IMR-90 (cell line): Measurements from ENCODE around the gene IFRD2. TPM values are rescaled to one million over a fixed set of nuclear protein-coding genes. Genes with fewer than 3 reads are reported as not detected.

ENCODE experiments used
- ATAC-seq: fragments of 200-7000 bp; cut with Tn5 transposase; 2 replicates; pipeline ENCODE4 v1.9.1; 2020; ENCODE audit warnings: low read depth, mild to moderate bottlenecking, moderate library complexity
- BruUV-seq: library from RNA; stranded (reverse); fragments of 400-500 nt; replicated peaks from 2 replicates; lab custom pipeline; 2021; lab: Mats Ljungman, UMichigan
- CTCF ChIA-PET: fragments of 300-600 bp; formaldehyde crosslinking; extraction: SDS; loops from one replicate; lab custom pipeline; 2021; ENCODE audit warnings: antibody characterized with exemption; lab: Yijun Ruan, JAX
- POLR2A ChIA-PET: fragments of 300-600 bp; sonication (Branson Sonifier 250); formaldehyde crosslinking; loops from one replicate; lab custom pipeline; 2022; ENCODE audit warnings: antibody characterized with exemption; ENCODE audit not compliant: unreplicated experiment; lab: Charles Lee
- DNase-seq: peaks from one replicate; pipeline ENCODE4 v3.0.0; 2013
- H2AFZ ChIP-seq: replicated peaks from 2 replicates; pipeline ENCODE3; 2013; ENCODE audit warnings: low read length, mild to moderate bottlenecking; ENCODE audit not compliant: poor library complexity
- H2AK5ac ChIP-seq: 2 replicates; pipeline ENCODE4 v1.6.1; 2013; ENCODE audit warnings: low read depth, low read length, inconsistent platforms
- H2AK9ac ChIP-seq: replicated peaks from 2 replicates; pipeline ENCODE3; 2013; ENCODE audit warnings: mild to moderate bottlenecking, low read depth, low read length, moderate library complexity; ENCODE audit not compliant: poor library complexity
- H2BK120ac ChIP-seq: 2 replicates; pipeline ENCODE4 v1.6.1; 2013; ENCODE audit warnings: low read depth, low read length, inconsistent platforms
- H2BK15ac ChIP-seq: 3 replicates; pipeline ENCODE4 v1.6.1; 2013; ENCODE audit warnings: low read depth, low read length, inconsistent platforms
- H2BK20ac ChIP-seq: 2 replicates; pipeline ENCODE4 v1.6.1; 2013; ENCODE audit warnings: low read depth, mild to moderate bottlenecking, inconsistent platforms, low read length, moderate library complexity
- H2BK5ac ChIP-seq: 2 replicates; pipeline ENCODE4 v1.6.1; 2013; ENCODE audit warnings: mild to moderate bottlenecking, low read depth, low read length, inconsistent platforms; ENCODE audit not compliant: poor library complexity, severe bottlenecking
- H3K14ac ChIP-seq: replicated peaks from 2 replicates; pipeline ENCODE4 v1.6.1; 2013; ENCODE audit warnings: low read depth, low read length, inconsistent platforms
- H3K18ac ChIP-seq: 2 replicates; pipeline ENCODE4 v1.6.1; 2013; ENCODE audit warnings: low read depth, low read length, control low read depth
- H3K23ac ChIP-seq: 2 replicates; pipeline ENCODE4 v1.6.1; 2013; ENCODE audit warnings: low read depth, low read length, inconsistent platforms
- H3K27ac ChIP-seq: 2 replicates; pipeline ENCODE4 v1.5.1; 2013; ENCODE audit warnings: mild to moderate bottlenecking, control low read depth, low read length; ENCODE audit not compliant: insufficient read depth
- H3K27me3 ChIP-seq: 2 replicates; pipeline ENCODE4 v1.6.1; 2013; ENCODE audit warnings: low read length; ENCODE audit not compliant: control insufficient read depth, insufficient read depth
- H3K36me3 ChIP-seq: 2 replicates; pipeline ENCODE4 v1.6.1; 2013; ENCODE audit warnings: low read length, mixed read lengths; ENCODE audit not compliant: control insufficient read depth, insufficient read depth
- H3K4ac ChIP-seq: 2 replicates; pipeline ENCODE4 v1.6.1; 2013; ENCODE audit warnings: low read depth, low read length, inconsistent platforms
- H3K4me1 ChIP-seq: 2 replicates; pipeline ENCODE4 v1.6.1; 2013; ENCODE audit warnings: low read length, mixed read lengths; ENCODE audit not compliant: control insufficient read depth, insufficient read depth
- H3K4me2 ChIP-seq: 2 replicates; pipeline ENCODE4 v1.6.1; 2013; ENCODE audit warnings: low read depth, mild to moderate bottlenecking, control low read depth, low read length, moderate library complexity
- H3K4me3 ChIP-seq: 2 replicates; pipeline ENCODE4 v1.5.1; 2013; ENCODE audit warnings: low read depth, mild to moderate bottlenecking, control low read depth, low read length, moderate library complexity; ENCODE audit not compliant: insufficient read depth
- H3K56ac ChIP-seq: 2 replicates; pipeline ENCODE4 v1.6.1; 2013; ENCODE audit warnings: low read length, inconsistent platforms; ENCODE audit not compliant: insufficient read depth; ENCODE audit errors: extremely low read depth
- H3K79me1 ChIP-seq, 2 experiments: 2 replicates each; pipeline ENCODE4 v1.6.1; 2013; ENCODE audit warnings: low read length in 2 of 2, inconsistent platforms in 1 of 2, low read depth in 1 of 2
- H3K9ac ChIP-seq: 2 replicates; pipeline ENCODE4 v1.6.1; 2013; ENCODE audit warnings: low read depth, low read length, control low read depth
- H3K9me1 ChIP-seq: 2 replicates; pipeline ENCODE4 v1.6.1; 2013; ENCODE audit warnings: low read length, inconsistent platforms; ENCODE audit not compliant: insufficient read depth
- H3K9me3 ChIP-seq: 2 replicates; pipeline ENCODE4 v1.6.1; 2013; ENCODE audit warnings: low read length; ENCODE audit not compliant: control insufficient read depth, insufficient read depth
- H4K20me1 ChIP-seq: 2 replicates; pipeline ENCODE4 v1.6.1; 2013; ENCODE audit warnings: low read length, inconsistent platforms; ENCODE audit not compliant: insufficient read depth
- H4K5ac ChIP-seq: 2 replicates; pipeline ENCODE4 v1.6.1; 2013; ENCODE audit warnings: mild to moderate bottlenecking, low read depth, low read length, control low read depth
- H4K8ac ChIP-seq, 2 experiments: 2 replicates each; pipeline ENCODE4 v1.6.1; 2013; ENCODE audit warnings: low read depth in 2 of 2, low read length in 2 of 2, control low read depth in 1 of 2, inconsistent platforms in 1 of 2
- H4K91ac ChIP-seq: 2 replicates; pipeline ENCODE4 v1.6.1; 2013; ENCODE audit warnings: low read depth, low read length, inconsistent platforms; ENCODE audit not compliant: insufficient read depth
- BHLHE40 ChIP-seq: fragments of 150-350 bp; IDR thresholded peaks from 2 replicates; pipeline ENCODE4 v1.6.1; 2016; ENCODE audit warnings: mild to moderate bottlenecking, low read depth, low read length
- CEBPB ChIP-seq: IDR thresholded peaks from 2 replicates; pipeline ENCODE4 v1.6.1; 2012; ENCODE audit warnings: low read depth, low read length, improper control_type of control experiment
- CHD1 ChIP-seq: IDR thresholded peaks from 2 replicates; pipeline ENCODE4 v1.6.1; 2012; ENCODE audit warnings: low read depth, low read length, improper control_type of control experiment
- MAFK ChIP-seq: IDR thresholded peaks from 2 replicates; pipeline ENCODE4 v1.6.1; 2012; ENCODE audit warnings: low read depth, low read length, improper control_type of control experiment
- MAZ ChIP-seq: IDR thresholded peaks from 2 replicates; pipeline ENCODE4 v1.6.1; 2012; ENCODE audit warnings: low read depth, mild to moderate bottlenecking, low read length, improper control_type of control experiment, moderate library complexity, borderline replicate concordance
- MXI1 ChIP-seq: IDR thresholded peaks from 2 replicates; pipeline ENCODE4 v1.6.1; 2012; ENCODE audit warnings: low read depth, mild to moderate bottlenecking, low read length, moderate library complexity, borderline replicate concordance
- NFE2L2 ChIP-seq: fragments of 150-350 bp; IDR thresholded peaks from 2 replicates; pipeline ENCODE4 v1.6.1; 2016; ENCODE audit warnings: low read depth, mild to moderate bottlenecking, low read length
- POLR2A ChIP-seq: IDR thresholded peaks from 2 replicates; pipeline ENCODE4 v1.6.1; 2012; ENCODE audit warnings: mild to moderate bottlenecking, low read depth, low read length
- RAD21 ChIP-seq: IDR thresholded peaks from 2 replicates; pipeline ENCODE4 v1.6.1; 2012; ENCODE audit warnings: low read length, improper control_type of control experiment
- SMC3 ChIP-seq: fragments of 150-350 bp; IDR thresholded peaks from 2 replicates; pipeline ENCODE4 v1.6.1; 2016; ENCODE audit warnings: low read depth, mild to moderate bottlenecking, antibody characterized with exemption, low read length, moderate library complexity
- WGBS, 2 experiments: methylation state at CpG; one replicate each; pipeline versions ENCODE4 v1.1.5 to v1.1.7; 2013; ENCODE audit warnings: missing lambda C conversion rate in 2 of 2; ENCODE audit not compliant: insufficient read length in 1 of 2; ENCODE audit errors: extremely low coverage in 2 of 2; 5-methylcytosine and 5-hydroxymethylcytosine counted together
- dilution Hi-C: fragments of 300-500 bp; cut with HindIII; formaldehyde crosslinking; loops from one replicate; pipeline ENCODE4 v1.14.3; 2018; ENCODE audit warnings: low sequenced_read_pairs; ENCODE audit not compliant: unreplicated experiment
- in situ Hi-C: fragments of 300-500 bp; cut with MboI; formaldehyde crosslinking; loops from 3 replicates; pipeline ENCODE4 v1.14.3; 2019; ENCODE audit warnings: low sequenced_read_pairs, inconsistent platforms, mixed read lengths
- intact Hi-C: fragments of 100-400 bp; cut with micrococcal nuclease; formaldehyde crosslinking; loops from 2 replicates; pipeline ENCODE4 v1.10.0; 2022
- polyA plus RNA-seq, 3 experiments: library from polyadenylated mRNA; depleted of rRNA; stranded (reverse); fragments of >200 nt; gene quantifications; 2 replicates each; pipeline ENCODE4 v1.2.3, GENCODE V29; 2012; ENCODE audit warnings: low replicate concordance in 1 of 3
- total RNA-seq: library from RNA; depleted of rRNA; stranded (reverse); fragments of >200 nt; gene quantifications from 2 replicates; pipeline ENCODE4 v1.2.3, GENCODE V29; 2012
- TF ChIP-seq, protein P1 (sequence below): fragments of 150-350 bp; IDR thresholded peaks from 2 replicates; pipeline ENCODE4 v1.6.1; 2016; ENCODE audit warnings: low read depth, mild to moderate bottlenecking, low read length, moderate library complexity, borderline replicate concordance
- TF ChIP-seq, protein P2 (sequence below): conservative IDR thresholded peaks from 2 replicates; pipeline ENCODE4 v1.5.1; 2012; ENCODE audit warnings: mild to moderate bottlenecking, low read depth, low read length, improper control_type of control experiment
- TF ChIP-seq, protein P3 (sequence below): fragments of 150-350 bp; IDR thresholded peaks from 2 replicates; pipeline ENCODE4 v1.6.1; 2017; ENCODE audit warnings: mild to moderate bottlenecking, antibody characterized with exemption, low read length, low read depth

The IFRD2 gene
- total and polyA plus RNA-seq, 2 of the 4 experiments (the other 2 are of a cell fraction): 52.7 to 79.1 TPM

DNA sequence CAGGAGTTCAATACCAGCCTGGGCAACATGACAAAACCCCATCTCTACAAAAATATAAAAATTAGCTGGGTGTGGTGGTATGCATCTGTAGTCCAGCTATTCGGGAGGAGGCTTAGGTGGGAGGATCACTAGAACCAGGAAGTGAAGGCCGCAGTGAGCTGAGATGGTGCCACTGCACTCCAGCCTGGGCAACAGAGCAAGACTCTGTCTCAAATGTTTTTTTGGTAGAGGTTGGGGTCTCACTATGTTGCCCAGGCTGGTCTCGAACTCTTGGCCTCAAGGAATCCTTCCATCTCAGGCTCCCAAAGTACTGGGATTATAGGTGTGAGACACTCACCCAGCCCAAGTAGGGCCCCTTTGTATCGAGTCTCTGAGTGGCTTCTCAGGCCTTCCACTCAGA, 1.9 kb upstream of the IFRD2 start:
- intact Hi-C loops: no loop called here
- POLR2A ChIA-PET: no interaction called here

More for the DNA sequence above, 1.9 kb upstream of the IFRD2 start:
- H4K5ac ChIP-seq: no peak overlapping the region
- H2BK20ac ChIP-seq: no peak overlapping the region
- H3K79me1 ChIP-seq: peaks cover 18 to 43% of the 10 kb centered on the region in 2 experiments
- BruUV-seq: no TSS peak
- H3K4me3 ChIP-seq: no peak overlapping the region
- H3K4me1 ChIP-seq: peaks cover 13% of the 10 kb centered on the region
- no peaks in the 10 kb centered on the region for H3K27me3 ChIP-seq
- peak overlapping the region; percentile 76 for H2AK9ac ChIP-seq
- no peak overlapping the region for H2BK15ac ChIP-seq
- H3K18ac ChIP-seq: no peak overlapping the region
- no peak overlapping the region for H2AK5ac ChIP-seq
- no peak overlapping the region for H2BK5ac ChIP-seq
- H2BK120ac ChIP-seq: no peak overlapping the region
- no peak overlapping the region for H3K4me2 ChIP-seq
- H3K23ac ChIP-seq: no peak overlapping the region
- no peak overlapping the region for H3K4ac ChIP-seq
- CTCF ChIA-PET: no interaction called here
- DNase-seq: no peak
- no peak overlapping the region for H3K14ac ChIP-seq
- no peaks in the 10 kb centered on the region for H3K9me3 ChIP-seq
- no peaks in the 10 kb centered on the region for H4K20me1 ChIP-seq
- H3K56ac ChIP-seq: no peak overlapping the region
- ATAC-seq: no peak
- no peak overlapping the region for H4K8ac ChIP-seq
- H3K36me3 ChIP-seq: peaks cover 10% of the 10 kb centered on the region
- H3K9ac ChIP-seq: no peak overlapping the region
- WGBS, 2 experiments: no CpG with 5 or more reads among the region's 4 CpGs
- H3K27ac ChIP-seq: no peak overlapping the region
- in situ Hi-C loops: no loop called here
- peaks cover 7% of the 10 kb centered on the region for H3K9me1 ChIP-seq
- no peak for TF ChIP-seq RAD21
- TF ChIP-seq MXI1: no peak
- TF ChIP-seq, protein P1, sequence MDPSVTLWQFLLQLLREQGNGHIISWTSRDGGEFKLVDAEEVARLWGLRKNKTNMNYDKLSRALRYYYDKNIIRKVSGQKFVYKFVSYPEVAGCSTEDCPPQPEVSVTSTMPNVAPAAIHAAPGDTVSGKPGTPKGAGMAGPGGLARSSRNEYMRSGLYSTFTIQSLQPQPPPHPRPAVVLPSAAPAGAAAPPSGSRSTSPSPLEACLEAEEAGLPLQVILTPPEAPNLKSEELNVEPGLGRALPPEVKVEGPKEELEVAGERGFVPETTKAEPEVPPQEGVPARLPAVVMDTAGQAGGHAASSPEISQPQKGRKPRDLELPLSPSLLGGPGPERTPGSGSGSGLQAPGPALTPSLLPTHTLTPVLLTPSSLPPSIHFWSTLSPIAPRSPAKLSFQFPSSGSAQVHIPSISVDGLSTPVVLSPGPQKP: no peak
- no peak for TF ChIP-seq MAFK
- TF ChIP-seq POLR2A: no peak
- TF ChIP-seq MAZ: no peak
- no peak for TF ChIP-seq CHD1
- TF ChIP-seq, protein P2, sequence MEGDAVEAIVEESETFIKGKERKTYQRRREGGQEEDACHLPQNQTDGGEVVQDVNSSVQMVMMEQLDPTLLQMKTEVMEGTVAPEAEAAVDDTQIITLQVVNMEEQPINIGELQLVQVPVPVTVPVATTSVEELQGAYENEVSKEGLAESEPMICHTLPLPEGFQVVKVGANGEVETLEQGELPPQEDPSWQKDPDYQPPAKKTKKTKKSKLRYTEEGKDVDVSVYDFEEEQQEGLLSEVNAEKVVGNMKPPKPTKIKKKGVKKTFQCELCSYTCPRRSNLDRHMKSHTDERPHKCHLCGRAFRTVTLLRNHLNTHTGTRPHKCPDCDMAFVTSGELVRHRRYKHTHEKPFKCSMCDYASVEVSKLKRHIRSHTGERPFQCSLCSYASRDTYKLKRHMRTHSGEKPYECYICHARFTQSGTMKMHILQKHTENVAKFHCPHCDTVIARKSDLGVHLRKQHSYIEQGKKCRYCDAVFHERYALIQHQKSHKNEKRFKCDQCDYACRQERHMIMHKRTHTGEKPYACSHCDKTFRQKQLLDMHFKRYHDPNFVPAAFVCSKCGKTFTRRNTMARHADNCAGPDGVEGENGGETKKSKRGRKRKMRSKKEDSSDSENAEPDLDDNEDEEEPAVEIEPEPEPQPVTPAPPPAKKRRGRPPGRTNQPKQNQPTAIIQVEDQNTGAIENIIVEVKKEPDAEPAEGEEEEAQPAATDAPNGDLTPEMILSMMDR: no peak
- TF ChIP-seq, protein P3, sequence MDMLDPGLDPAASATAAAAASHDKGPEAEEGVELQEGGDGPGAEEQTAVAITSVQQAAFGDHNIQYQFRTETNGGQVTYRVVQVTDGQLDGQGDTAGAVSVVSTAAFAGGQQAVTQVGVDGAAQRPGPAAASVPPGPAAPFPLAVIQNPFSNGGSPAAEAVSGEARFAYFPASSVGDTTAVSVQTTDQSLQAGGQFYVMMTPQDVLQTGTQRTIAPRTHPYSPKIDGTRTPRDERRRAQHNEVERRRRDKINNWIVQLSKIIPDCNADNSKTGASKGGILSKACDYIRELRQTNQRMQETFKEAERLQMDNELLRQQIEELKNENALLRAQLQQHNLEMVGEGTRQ: no peak
- TF ChIP-seq SMC3: no peak
- TF ChIP-seq CEBPB: no peak
- no peak for TF ChIP-seq BHLHE40
- no peak for TF ChIP-seq NFE2L2
- dilution Hi-C loops: no loop called here
- no peak overlapping the region for H2AFZ ChIP-seq
- no peak overlapping the region for H4K91ac ChIP-seq
